GM19099 (cell line): ENCODE data around the gene OSBPL5.

ENCODE experiments used
- POLR2A ChIP-seq: IDR thresholded peaks from 3 replicates; pipeline ENCODE4 v1.6.1; 2011; ENCODE audit warnings: low read depth; ENCODE audit not compliant: insufficient read length; ENCODE audit errors: extremely low read depth

The OSBPL5 gene

GRCh38 chr11:3165152-3165705 lies at the start of gene OSBPL5:
OSBPL5 (minus strand) TSS chr11:3165310; CDS start chr11:3129148, 36,162 bp downstream.
- TF ChIP-seq POLR2A: no peak

GRCh38 chr11:3214420-3214699 lies 49.2 kb upstream of the OSBPL5 start:
- no peak for TF ChIP-seq POLR2A

DNA sequence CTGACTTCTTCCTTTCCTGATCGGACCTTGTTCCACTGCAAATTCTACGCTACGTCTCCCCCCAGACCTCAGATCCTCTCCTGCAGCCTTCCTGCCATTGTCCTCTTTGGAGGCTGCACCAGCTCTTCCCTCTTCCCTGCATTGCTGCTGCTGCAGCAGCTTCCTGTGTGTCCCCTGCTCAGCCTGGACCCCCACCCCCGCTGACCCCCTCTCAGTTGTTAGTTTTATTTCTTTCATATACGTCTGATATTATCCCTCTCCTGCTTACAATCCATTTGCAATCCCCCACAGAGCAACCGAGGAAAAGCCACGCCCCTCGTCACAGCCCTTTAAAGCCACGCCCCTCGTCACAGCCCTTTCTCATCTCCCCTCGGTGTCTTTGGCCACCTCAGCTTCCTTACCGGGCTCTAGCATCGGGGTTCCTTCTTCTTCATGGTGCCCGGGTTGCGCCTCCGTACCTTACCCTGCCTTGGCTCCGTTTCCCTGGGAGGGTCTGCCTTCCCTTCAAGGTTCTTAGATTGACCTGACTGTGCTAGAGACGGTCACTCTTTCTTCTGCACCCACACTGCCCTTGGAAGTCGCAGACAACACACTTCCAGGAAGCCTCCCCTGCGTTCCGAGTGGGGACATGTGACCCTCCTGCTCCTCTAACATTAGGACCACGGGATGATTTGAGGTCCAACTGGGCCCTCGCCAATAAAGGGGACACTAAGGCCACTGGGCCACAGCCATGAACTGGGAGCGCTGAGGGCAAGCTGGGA lies 48.7 kb upstream of the OSBPL5 start:
- no peak for TF ChIP-seq POLR2A

- no peak for TF ChIP-seq POLR2A
These were observed 43.2 kb upstream of the OSBPL5 start for GRCh38 chr11:3208272-3208671.

DNA sequence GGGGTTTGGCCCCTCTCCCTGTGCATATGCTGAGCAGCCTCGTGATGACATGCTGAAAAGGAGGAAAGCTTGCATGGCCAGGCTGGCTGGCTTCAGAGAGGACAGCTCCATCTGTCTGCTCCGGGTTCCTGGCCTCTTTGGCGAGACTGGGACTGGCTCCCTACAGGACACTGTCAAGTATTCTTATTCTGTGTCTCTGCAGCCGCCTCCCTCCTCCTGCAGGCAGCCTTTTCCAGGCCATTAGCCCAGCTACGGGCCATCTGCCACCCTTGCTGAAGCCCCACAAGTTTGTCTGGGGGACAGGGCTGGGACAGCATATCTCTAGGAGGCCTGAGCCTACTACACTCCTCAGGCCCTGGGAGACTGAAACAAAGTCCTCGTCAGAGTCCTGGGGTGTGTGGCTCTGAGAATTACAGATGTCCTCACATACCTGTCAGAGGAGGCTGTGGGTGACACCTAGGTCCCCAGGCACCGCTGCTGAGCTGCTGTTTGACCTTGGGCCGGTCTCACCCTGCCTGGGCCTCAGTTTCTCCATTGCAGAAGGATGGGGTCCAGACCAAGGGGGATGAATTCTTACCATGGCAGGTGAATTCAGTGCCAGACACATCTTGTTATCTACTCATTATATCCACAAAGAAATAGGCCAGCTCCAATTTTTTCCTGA lies 42.5 kb upstream of the OSBPL5 start:
- no peak for TF ChIP-seq POLR2A

- TF ChIP-seq POLR2A: no peak
These were observed 41.8 kb upstream of the OSBPL5 start for GRCh38 chr11:3206922-3207204.

- TF ChIP-seq POLR2A: no peak
These were observed 41.2 kb upstream of the OSBPL5 start for GRCh38 chr11:3206156-3206921.

DNA sequence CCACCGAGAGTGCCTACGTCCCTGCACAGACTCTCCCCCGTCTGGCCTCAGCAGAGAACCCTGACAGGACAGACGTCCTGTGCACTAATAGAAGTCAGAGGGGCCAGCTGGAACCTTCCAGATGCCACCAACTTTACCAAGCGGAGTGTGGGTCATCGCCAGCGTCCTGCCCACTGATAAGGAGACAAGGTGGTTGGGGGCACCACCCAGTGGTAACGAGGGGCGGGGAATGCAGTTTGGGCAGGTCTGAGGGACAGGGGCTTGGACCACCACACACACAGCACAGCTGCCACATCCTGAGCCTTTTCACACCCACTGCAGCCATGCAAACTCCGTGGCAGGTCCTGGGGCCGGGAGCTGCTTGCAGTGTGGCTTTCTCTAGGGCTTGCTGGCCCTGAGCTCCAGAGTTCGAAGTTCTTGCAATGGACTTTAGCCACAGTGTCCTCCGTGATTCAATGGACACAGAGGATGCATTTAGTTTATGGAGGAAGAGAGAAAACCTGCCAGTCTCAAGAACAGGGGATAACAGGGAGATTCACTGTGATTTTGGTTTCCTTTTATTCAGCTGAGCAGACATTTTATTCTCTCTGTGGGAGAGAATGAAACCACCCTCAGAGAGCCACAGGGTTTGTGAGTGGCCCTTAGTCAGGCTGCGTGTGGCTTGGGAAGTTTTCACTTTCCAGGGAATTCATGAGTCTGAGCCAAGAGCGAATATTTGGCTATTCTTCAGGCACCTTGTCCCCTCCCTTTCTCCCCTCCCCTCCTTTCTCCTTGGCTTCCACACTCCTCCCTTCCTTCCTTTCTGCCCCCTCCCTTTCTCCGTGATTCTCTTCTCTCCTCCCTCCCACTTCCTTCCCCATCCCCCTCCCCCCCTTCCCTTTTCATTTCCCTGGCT lies 40.4 kb upstream of the OSBPL5 start:
- TF ChIP-seq POLR2A: no peak

DNA sequence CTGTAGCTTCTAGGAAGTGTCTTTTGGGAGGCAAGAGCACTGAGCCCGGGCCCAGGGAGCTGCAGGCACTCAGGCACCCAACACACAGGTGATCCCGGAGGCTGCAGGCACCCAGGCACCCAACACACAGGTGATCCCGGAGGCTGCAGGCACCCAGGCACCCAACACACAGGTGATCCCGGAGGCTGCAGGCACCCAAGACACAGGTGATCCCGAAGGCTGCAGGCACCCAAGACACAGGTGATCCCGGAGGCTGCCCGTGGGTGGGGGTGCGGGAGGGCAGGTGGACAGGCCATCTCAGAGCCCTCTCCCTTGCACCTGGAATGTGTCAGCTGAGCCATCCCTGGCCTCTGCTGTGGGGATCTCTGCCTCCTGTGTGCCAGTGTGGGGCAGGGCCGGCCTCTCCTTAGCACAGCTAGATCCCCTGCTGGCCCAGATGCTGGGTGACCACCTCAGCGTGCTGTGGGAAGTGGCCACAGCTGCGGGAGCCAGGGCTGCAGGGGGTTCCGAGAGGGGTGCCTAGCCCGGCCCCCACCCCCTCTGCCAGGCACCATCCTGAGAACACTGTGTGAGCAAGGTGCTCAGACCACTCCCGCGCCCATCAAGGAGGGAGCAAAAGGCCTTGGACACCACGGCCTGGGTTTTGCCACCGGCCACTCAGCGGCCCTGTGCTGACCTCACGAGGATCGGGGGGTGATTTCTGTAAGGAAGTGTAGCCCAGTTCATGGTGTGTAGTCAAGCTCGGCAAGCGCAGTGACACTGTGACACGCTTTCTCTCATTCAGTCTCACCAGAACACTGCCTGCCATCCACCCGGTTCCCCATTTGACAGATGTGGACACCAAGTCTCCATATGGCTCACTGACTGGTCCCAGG lies 39.3 kb upstream of the OSBPL5 start:
- no peak for TF ChIP-seq POLR2A

DNA sequence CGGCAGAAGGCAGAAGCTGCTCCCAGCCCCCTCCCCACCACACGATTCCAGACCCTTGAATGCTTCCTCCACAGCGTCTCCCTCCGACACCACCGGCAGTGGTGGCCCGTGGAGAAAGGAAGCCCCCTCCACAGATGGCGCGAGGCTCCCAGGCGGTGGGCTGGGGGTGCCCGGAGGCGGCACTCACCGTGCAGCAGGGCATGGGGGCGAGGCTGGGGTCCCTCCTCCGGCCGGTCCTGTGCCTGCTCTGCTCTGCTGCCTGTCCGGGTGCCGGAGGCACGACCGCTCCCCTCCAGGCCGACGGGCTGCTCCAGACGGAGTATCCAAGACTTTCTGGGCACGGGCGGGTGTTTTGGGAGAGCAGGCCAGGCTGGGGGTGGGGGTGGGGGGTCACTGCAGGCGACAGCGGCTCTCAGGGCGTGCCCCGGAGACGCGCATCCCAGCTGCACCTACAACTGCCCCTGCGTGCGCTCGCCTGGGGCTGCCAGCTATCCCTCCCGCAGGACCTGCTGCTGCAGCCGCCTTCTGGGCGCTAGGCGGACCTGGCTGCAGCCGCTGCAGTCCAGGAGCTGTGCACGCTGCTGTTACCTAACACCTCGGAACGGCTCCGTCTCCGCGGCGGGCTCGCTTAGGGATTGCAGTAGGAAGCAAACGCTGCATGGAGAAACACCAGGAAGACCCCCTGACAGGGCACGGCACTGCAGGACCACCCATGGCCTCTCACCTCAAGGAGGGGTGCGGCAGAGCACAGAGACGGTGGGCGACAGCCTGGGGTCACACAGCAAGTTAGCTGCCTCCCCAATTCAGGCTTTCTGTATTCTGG lies 38.3 kb upstream of the OSBPL5 start:
- TF ChIP-seq POLR2A: no peak

- no peak for TF ChIP-seq POLR2A
These were observed 37.6 kb upstream of the OSBPL5 start for GRCh38 chr11:3202759-3203158.

GRCh38 chr11:3202305-3202704 lies 37.2 kb upstream of the OSBPL5 start:
- no peak for TF ChIP-seq POLR2A

DNA sequence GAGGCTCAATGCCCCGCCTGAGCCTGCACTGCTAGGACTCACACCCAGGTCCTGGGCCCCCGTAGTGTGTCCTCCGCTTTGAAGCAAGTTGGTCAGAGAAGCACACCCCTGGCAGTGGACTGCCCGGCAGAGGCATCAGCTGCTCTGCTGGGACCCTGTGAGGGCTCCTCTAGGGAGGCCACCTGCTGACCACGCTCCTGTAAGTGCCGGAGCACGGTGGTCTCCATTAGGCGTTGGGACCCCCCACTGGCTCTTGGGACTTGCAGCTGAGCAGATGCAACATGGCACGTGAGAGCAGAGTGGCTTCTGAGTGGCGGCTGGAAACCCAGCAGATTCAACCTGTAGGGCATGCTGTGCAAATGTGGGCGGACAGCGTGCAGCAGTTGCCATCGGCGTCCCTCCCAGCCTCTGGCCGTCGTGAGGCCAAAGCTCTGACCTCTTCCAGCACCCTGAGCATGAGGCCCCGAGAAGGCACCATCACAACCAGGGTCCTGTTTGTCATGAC lies 36.6 kb upstream of the OSBPL5 start:
- TF ChIP-seq POLR2A: no peak
